ENCODE results near the gene WDR26.
"Not testable (repeated sequence)": the region's sequence is repeated elsewhere in the genome, so short reads cannot be mapped to it uniquely, and the experiment has no call there.

WDR26 gene

DNA sequence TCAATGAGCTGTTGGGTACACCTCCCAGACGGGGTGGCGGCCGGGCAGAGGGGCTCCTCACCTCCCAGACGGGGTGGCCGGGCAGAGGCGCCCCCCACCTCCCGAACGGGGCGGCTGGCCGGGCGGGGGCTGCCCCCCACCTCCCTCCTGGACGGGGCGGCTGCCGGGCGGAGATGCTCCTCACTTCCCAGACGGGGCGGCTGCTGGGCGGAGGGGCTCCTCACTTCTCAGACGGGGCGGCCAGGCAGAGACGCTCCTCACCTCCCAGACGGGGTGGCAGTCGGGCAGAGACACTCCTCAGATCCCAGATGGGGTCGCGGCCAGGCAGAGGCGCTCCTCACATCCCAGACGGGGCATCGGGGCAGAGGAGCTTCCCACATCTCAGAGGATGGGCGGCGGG is 84.9 kb downstream of the WDR26 start:
- DNase-seq (ENCODE audit: low spot score), result not testable (repeated sequence)

- DNase-seq (ENCODE audit: low spot score), result no peak
Observed at GRCh38 chr1:224348137-224348536, 86.5 kb downstream of the WDR26 start.

- DNase-seq (ENCODE audit: low spot score), result no peak
Observed at GRCh38 chr1:224343679-224344078, 90.9 kb downstream of the WDR26 start.

- DNase-seq (ENCODE audit: low spot score), result not testable (repeated sequence)
Observed at GRCh38 chr1:224340453-224341384, 93.9 kb downstream of the WDR26 start.

DNA sequence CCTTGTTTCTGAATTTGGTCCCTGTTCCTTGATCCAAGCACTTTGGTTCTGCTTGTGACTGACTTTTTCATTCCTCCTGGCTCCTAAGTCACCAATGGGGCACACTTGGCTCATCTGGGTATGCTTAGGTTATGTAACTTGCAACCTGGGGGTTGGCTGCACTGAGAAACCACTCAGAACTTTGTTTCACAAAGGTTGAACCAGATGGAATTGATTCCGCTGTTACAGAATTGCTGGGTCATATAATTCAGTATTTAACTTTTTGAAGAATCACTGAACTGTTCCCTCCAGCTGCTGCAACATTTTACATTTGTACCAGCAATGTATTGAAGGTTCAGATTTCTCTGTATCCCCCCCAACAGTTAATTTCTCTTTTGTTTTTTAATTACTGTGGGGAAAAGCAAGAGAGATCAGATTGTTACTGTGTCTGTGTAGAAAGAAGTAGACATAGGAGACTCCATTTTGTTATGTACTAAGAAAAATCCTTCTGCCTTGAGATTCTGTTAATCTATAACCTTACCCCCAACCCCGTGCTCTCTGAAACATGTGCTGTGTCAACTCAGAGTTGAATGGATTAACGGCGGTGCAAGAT is 95.1 kb downstream of the WDR26 start:
- DNase-seq (ENCODE audit: low spot score), result no peak

DNA sequence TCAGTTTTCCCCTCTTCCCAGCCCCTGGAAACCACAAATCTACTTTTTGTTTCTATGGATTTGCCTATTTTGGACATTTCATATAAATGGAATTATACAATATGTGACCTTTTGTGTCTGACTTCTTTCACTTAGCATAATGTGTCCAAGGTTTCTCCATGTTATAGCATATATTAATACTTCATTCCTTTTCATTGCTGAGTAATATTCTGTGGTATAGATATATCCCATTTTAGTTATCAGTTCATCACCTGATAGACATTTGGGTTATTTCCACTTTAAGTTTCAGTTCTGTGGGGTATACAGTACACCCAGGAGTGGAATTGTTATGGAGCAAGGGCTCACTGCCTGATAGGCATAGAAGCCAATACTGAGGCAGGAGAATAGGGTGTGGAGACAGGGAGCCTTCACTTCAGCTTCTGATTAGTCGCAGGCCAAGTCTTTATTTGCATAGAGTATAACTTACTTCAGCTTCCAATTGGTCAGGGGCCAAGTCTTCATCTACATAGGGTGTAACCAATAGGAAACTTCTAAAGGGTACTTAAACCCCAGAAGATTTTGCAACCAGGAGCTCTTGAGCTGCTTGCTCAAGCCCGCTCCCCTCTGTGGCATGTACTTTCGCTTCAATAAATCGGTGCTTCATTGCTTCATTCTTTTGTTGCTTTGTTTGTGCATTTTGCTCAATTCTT is 96.3 kb downstream of the WDR26 start:
- DNase-seq (ENCODE audit: low spot score), result no peak

All from putamen (tissue), 1 donor.